ENCODE results near the gene PNMA6E.

GRCh38 chrX:153375571-153375970 lies 25.6 kb downstream of the PNMA6E start:
- TF ChIP-seq CTCF (IDR thresholded peaks at IDR 0.05 in 2 of 3, conservative IDR thresholded peaks at IDR 0.05 in 1 of 3; ENCODE audit: insufficient read depth in 2 of 3, low read depth in 1 of 3, low read length in 3 of 3) = no peak
- TF ChIP-seq REST (IDR thresholded peaks at IDR 0.05; ENCODE audit: borderline replicate concordance) = no peak
- no peak for TF ChIP-seq REST (CRISPR knock-in tag; IDR thresholded peaks at IDR 0.05; ENCODE audit: low read depth)
- no peak for TF ChIP-seq ZNF398 (CRISPR knock-in tag; IDR thresholded peaks at IDR 0.05)
- TF ChIP-seq ZHX1 (conservative IDR thresholded peaks at IDR 0.05; ENCODE audit: low read length) = no peak
- TF ChIP-seq ZBTB5 (IDR thresholded peaks at IDR 0.05) = no peak
- no peak for TF ChIP-seq TCFL5 (CRISPR knock-in tag; conservative IDR thresholded peaks at IDR 0.05)
- no peak for TF ChIP-seq ZNF24 (IDR thresholded peaks at IDR 0.05)
- TF ChIP-seq GABPB1 (CRISPR knock-in tag; IDR thresholded peaks at IDR 0.05) = no peak

Measured in K562 (cell line).